ENCODE results near the gene OLIG2. TPM values are rescaled to one million over a fixed set of nuclear protein-coding genes. Genes with fewer than 3 reads are reported as not detected.

The OLIG2 gene
- total and polyA plus RNA-seq, 2 of the 4 experiments (the other 2 are of a cell fraction): not detected

DNA sequence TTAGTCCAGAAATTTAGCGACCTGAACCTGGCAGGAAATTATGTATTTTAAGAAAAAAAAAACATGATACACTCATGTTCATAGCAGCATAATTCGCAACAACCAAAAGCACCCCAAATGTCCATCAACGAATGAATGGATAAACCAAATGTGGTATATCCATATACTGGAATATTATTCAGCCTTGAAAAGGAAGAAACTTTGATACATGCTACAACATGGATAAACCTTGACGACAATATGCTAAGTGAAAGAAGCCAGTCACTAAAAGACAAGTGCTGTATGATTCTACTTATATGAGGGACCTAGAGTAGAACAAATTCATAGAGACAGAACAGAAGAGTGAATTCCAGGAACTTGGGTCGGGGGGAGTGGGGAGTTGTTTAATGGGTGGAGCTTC, 43.5 kb downstream of the OLIG2 start:
- H3K27ac ChIP-seq (ENCODE audit: insufficient read depth, low read length): no peak overlapping the region
- H3K79me1 ChIP-seq (ENCODE audit: low read depth in 1 of 2, low read length in 2 of 2): no peaks in the 10 kb centered on the region
- no peak overlapping the region for H3K4me2 ChIP-seq (ENCODE audit: low read depth, low read length)
- no peak overlapping the region for H4K91ac ChIP-seq (ENCODE audit: insufficient read depth, low read depth, low read length)
- H2AK9ac ChIP-seq (replicated peaks; ENCODE audit: low read depth, low read length, poor library complexity): no peak overlapping the region
- ChIA-PET POLR2A (ENCODE audit: unreplicated experiment) (no interaction called here), CTCF (no interaction called here)
- H3K4me3 ChIP-seq (ENCODE audit: insufficient read depth, low read depth, low read length): no peak overlapping the region
- no peak overlapping the region for H2BK120ac ChIP-seq (ENCODE audit: low read depth, low read length)
- H2BK15ac ChIP-seq (ENCODE audit: low read depth, low read length): no peak overlapping the region
- H3K56ac ChIP-seq (ENCODE audit: extremely low read depth, insufficient read depth, low read length): no peak overlapping the region
- dilution Hi-C loops (cut with HindIII; ENCODE audit: low sequenced_read_pairs, unreplicated experiment): no loop called here
- no peak overlapping the region for H2AFZ ChIP-seq (replicated peaks; ENCODE audit: low read length, poor library complexity)
- no peak overlapping the region for H3K18ac ChIP-seq (ENCODE audit: low read depth, low read length)
- BruUV-seq (replicated peaks): no TSS peak
- no peak overlapping the region for H3K9ac ChIP-seq (ENCODE audit: low read depth, low read length)
- peaks cover 4% of the 10 kb centered on the region; the same call in 1 of the 2 replicates for H3K9me3 ChIP-seq (ENCODE audit: control insufficient read depth, insufficient read depth, low read length)
- H3K27me3 ChIP-seq (ENCODE audit: control insufficient read depth, insufficient read depth, low read length): peaks cover 88% of the 10 kb centered on the region
- H3K36me3 ChIP-seq (ENCODE audit: control insufficient read depth, insufficient read depth, low read length): no peaks in the 10 kb centered on the region
- no peak overlapping the region for H2AK5ac ChIP-seq (ENCODE audit: low read depth, low read length)
- no peak for ATAC-seq (ENCODE audit: low read depth)
- H4K5ac ChIP-seq (ENCODE audit: low read depth, low read length): no peak overlapping the region
- no peaks in the 10 kb centered on the region for H4K20me1 ChIP-seq (ENCODE audit: insufficient read depth, low read length)
- intact Hi-C loops (cut with micrococcal nuclease): no loop called here
- H2BK20ac ChIP-seq (ENCODE audit: low read depth, low read length): no peak overlapping the region
- DNase-seq: no peak
- in situ Hi-C loops (cut with MboI; ENCODE audit: low sequenced_read_pairs): no loop called here
- H3K4ac ChIP-seq (ENCODE audit: low read depth, low read length): no peak overlapping the region
- H4K8ac ChIP-seq (ENCODE audit: low read depth in 2 of 2, low read length in 2 of 2): no peak overlapping the region
- H2BK5ac ChIP-seq (ENCODE audit: low read depth, low read length, poor library complexity, severe bottlenecking): no peak overlapping the region
- 100% methylated on average over 1 of the region's 5 CpGs; no CpG with 5 or more reads in 1 of the 2 experiments for WGBS, 2 experiments (ENCODE audit: extremely low coverage in 2 of 2, insufficient read length in 1 of 2)
- TF ChIP-seq MAZ (IDR thresholded peaks at IDR 0.05; ENCODE audit: borderline replicate concordance, low read depth, low read length) (no peak), CEBPB (IDR thresholded peaks at IDR 0.05; ENCODE audit: low read depth, low read length) (no peak)
- no peak overlapping the region for H3K23ac ChIP-seq (ENCODE audit: low read depth, low read length)
- H3K4me1 ChIP-seq (ENCODE audit: control insufficient read depth, insufficient read depth, low read length): peaks cover 2% of the 10 kb centered on the region; the same call in 1 of the 2 replicates
- no peaks in the 10 kb centered on the region for H3K9me1 ChIP-seq (ENCODE audit: insufficient read depth, low read length)
- H3K14ac ChIP-seq (replicated peaks; ENCODE audit: low read depth, low read length): no peak overlapping the region
